Measurements from ENCODE around the gene MIA3. TPM values are rescaled to one million over a fixed set of nuclear protein-coding genes. Genes with fewer than 3 reads are reported as not detected.

Gene MIA3
- total and polyA plus RNA-seq, 9 of the 15 experiments (the other 6 are each of a cell fraction or from before 2014, with no cell fraction given): 21.6 to 89.4 (median 40.8) TPM

GRCh38 chr1:222709700-222710153 is 91.8 kb downstream of the MIA3 start (continued):
- TF ChIP-seq FOXA3 (CRISPR knock-in tag; conservative IDR thresholded peaks at IDR 0.05 in 1 of 2, IDR thresholded peaks at IDR 0.05 in 1 of 2) (no peak), SPI1 (IDR thresholded peaks at IDR 0.05; ENCODE audit: borderline replicate concordance, low read depth, low read length) (no peak), MTA3 (IDR thresholded peaks at IDR 0.05; ENCODE audit: borderline replicate concordance) (no peak), THRAP3 (IDR thresholded peaks at IDR 0.05; ENCODE audit: borderline replicate concordance) (no peak), SNAPC5 (CRISPR knock-in tag; IDR thresholded peaks at IDR 0.05) (no peak), TCFL5 (CRISPR knock-in tag; conservative IDR thresholded peaks at IDR 0.05) (no peak), NFIC (IDR thresholded peaks at IDR 0.05) (peak; percentile 83), SRSF9 (IDR thresholded peaks at IDR 0.05; ENCODE audit: borderline replicate concordance, low read depth, low read length) (no peak), ZNF324 (CRISPR knock-in tag; IDR thresholded peaks at IDR 0.05) (no peak), KLF13 (tag; IDR thresholded peaks at IDR 0.05; ENCODE audit: borderline replicate concordance, low read depth) (no peak), ZNF282 (CRISPR knock-in tag; IDR thresholded peaks at IDR 0.05) (no peak), POLR2G (IDR thresholded peaks at IDR 0.05; ENCODE audit: low read depth, low read length) (no peak), OTX1 (CRISPR knock-in tag; IDR thresholded peaks at IDR 0.05) (no peak), MCM5 (IDR thresholded peaks at IDR 0.05; ENCODE audit: low read depth) (no peak), RHOXF2B (CRISPR knock-in tag; conservative IDR thresholded peaks at IDR 0.05) (no peak), SIN3A (IDR thresholded peaks at IDR 0.05; ENCODE audit: borderline replicate concordance in 2 of 2, control insufficient read depth in 1 of 2, low read depth in 2 of 2, low read length in 2 of 2) (no peak), SMARCE1 (IDR thresholded peaks at IDR 0.05) (peak; percentile 75), HDAC2 (IDR thresholded peaks at IDR 0.05) (peak; percentile 89), HNRNPLL (IDR thresholded peaks at IDR 0.05; ENCODE audit: low read depth, low read length, poor library complexity, severe bottlenecking) (no peak), ZNF584 (CRISPR knock-in tag; IDR thresholded peaks at IDR 0.05; ENCODE audit: low read depth) (no peak), ZNF384 (IDR thresholded peaks at IDR 0.05; ENCODE audit: low read depth, low read length) (no peak), POLR2AphosphoS5 (IDR thresholded peaks at IDR 0.05; ENCODE audit: control insufficient read depth, insufficient read depth, low read depth, low read length) (peak; percentile 92), DMBX1 (CRISPR knock-in tag; IDR thresholded peaks at IDR 0.05; ENCODE audit: borderline replicate concordance) (0 out of 2 replicates have a peak, but pooled peaks have one; percentile 43), WHSC1 (IDR thresholded peaks at IDR 0.05; ENCODE audit: low read length) (no peak), ARID1B (IDR thresholded peaks at IDR 0.05) (peak; percentile 96), ZBTB5 (IDR thresholded peaks at IDR 0.05) (no peak)
- TF ChIP-seq, protein P1, sequence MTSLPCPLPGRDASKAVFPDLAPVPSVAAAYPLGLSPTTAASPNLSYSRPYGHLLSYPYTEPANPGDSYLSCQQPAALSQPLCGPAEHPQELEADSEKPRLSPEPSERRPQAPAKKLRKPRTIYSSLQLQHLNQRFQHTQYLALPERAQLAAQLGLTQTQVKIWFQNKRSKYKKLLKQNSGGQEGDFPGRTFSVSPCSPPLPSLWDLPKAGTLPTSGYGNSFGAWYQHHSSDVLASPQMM (CRISPR knock-in tag; IDR thresholded peaks at IDR 0.05): no peak
- TF ChIP-seq, protein P2, sequence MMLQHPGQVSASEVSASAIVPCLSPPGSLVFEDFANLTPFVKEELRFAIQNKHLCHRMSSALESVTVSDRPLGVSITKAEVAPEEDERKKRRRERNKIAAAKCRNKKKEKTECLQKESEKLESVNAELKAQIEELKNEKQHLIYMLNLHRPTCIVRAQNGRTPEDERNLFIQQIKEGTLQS (IDR thresholded peaks at IDR 0.05): peak; percentile 60
- TF ChIP-seq, protein P2 (CRISPR knock-in tag; conservative IDR thresholded peaks at IDR 0.05): no peak
